Fibroblast of the conjunctiva (primary cell): ENCODE measurements around the gene JAZF1.

Source experiments
- DNase-seq: peaks from one replicate; pipeline ENCODE4 v3.0.0-alpha.2; 2010; ENCODE audit warnings: low read depth

The JAZF1 gene

GRCh38 chr7:27835376-27835775, 345.2 kb downstream of the JAZF1 start:
- no peak for DNase-seq

GRCh38 chr7:27834179-27834921, 346.2 kb downstream of the JAZF1 start:
- no peak for DNase-seq

GRCh38 chr7:27826357-27826756, 354.2 kb downstream of the JAZF1 start:
- DNase-seq, result no peak

- DNase-seq, result no peak
Measured at GRCh38 chr7:27825891-27826290, 354.7 kb downstream of the JAZF1 start.

GRCh38 chr7:27822245-27822644, 358.4 kb downstream of the JAZF1 start:
- DNase-seq, result no peak

- no peak for DNase-seq
Measured at GRCh38 chr7:27812706-27813105, 367.9 kb downstream of the JAZF1 start.

- DNase-seq, result no peak
Measured at GRCh38 chr7:27810186-27810585, 370.4 kb downstream of the JAZF1 start.

GRCh38 chr7:27808626-27809025, 372.0 kb downstream of the JAZF1 start:
- DNase-seq, result peak; percentile 43

- no peak for DNase-seq
Measured at GRCh38 chr7:27804139-27804538, 376.5 kb downstream of the JAZF1 start.

- DNase-seq, result peak; percentile 53
Measured at GRCh38 chr7:27802999-27803398, 377.6 kb downstream of the JAZF1 start.

GRCh38 chr7:27799212-27799611, 381.4 kb downstream of the JAZF1 start:
- no peak for DNase-seq

- DNase-seq, result no peak
Measured at GRCh38 chr7:27795977-27796376, 384.6 kb downstream of the JAZF1 start.

GRCh38 chr7:27793780-27794179, 386.8 kb downstream of the JAZF1 start:
- DNase-seq, result no peak

- DNase-seq, result no peak
Measured at GRCh38 chr7:27788437-27788836, 392.2 kb downstream of the JAZF1 start.

- peak; percentile 36 for DNase-seq
Measured at GRCh38 chr7:27784399-27785053, 396.1 kb downstream of the JAZF1 start.

- DNase-seq, result no peak
Measured at GRCh38 chr7:27782849-27783248, 397.7 kb downstream of the JAZF1 start.

- no peak for DNase-seq
Measured at GRCh38 chr7:27781188-27781587, 399.4 kb downstream of the JAZF1 start.
